NCI-H2196 (cell line): ENCODE measurements around the gene MYO1E.
"Not testable (repeated sequence)": the region's sequence is repeated elsewhere in the genome, so short reads cannot be mapped to it uniquely, and the experiment has no call there.

Source experiments
- DNase-seq: peaks from one replicate; lab custom pipeline; 2025; ENCODE audit not compliant: unreplicated experiment; lab: John Stamatoyannopoulos, UW

Gene MYO1E

DNA sequence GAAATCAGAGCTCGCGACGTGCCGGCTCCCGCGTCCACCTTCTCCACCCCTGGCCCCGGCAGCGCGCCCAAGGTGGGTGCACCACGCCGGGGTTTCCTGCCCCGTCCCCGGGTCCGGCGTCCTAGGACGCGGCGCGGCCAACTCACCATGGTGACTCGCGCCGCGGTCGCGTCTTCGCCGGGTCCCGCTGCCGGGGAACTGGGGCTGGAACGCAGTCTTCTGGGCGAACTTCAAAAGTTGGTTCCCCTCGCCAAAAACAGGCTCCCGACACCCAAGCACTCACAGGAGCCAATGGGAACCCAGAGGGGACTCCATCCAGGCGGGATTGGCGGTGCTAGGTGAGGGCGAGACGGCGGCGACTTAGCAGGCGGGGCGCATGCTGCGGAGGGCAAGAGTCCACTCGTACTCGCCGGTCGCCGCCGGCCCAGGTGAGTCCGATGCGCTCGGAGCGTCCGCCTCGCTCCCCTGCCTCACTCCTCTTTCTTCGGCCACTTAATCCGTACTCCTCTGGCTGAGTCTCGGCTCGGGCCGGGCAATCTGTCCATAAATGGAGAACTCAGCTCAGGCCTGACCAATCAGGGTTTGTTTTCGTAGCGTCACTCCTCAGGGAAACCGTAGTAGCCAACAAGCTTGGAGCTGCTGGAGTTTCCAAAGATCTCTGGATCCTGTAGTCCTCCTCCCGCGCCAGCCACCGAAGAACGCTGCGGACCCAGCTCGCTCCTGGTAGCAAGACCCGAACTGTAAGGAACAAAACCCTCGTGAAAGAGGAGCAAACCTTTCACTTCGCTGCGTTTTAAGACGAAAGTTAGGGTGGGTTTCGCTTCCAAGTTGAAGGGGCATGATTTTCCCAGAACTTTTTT is at the start of gene MYO1E:
Gene MYO1E (minus strand): TSS at position 520 of the 860 bp plus-strand sequence. CDS start 371 bp downstream, at position 149.
- peak; percentile 64 for DNase-seq

DNA sequence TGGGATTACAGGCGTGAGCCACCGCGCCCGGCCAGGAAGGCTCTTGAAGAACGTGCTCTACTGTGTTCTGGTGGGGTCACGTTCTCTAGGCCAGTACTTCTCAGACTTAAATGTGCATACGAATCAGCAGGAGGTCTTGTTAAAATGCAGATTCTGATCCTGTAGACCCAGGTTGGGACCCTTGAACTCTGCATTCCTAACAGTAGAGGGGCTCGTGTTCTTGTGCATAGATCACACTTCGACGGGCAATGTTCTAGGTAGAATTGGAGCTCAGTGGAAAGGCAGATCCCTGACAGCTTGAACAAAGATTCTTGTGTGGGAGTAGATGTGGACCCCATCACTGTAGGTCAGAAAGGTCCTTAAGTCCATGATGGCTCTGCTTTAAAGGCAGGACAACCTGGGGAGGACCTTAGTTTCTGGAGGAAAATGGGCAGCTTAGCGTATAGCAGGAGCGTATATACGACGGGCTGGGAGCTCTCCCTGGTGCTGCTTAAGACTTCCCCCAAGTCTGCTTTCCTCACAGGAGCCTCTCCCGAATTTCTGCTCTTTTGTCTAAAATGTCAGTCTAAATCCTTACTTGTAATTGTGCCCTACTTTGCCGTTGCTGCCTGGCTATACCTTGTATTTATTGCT is 48.4 kb upstream of the MYO1E start:
- no peak for DNase-seq

DNA sequence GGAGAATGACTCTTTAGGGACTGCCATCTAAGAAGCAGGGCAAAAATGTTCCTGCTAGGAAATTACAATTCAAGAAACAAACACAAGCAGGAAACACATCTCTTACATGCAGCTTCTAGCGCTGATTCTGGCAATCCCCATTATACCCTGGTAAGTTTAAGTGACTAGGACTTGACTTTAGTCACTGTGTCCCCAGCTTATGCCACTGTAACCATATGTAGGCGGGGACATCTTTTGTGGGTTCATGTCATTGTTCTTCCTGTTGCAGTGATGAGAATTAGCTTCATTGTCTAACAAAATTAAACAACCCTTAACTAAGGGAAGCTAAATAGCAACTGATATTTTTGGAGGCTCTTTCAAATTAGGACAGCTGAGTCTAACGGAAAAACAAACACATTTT is 47.4 kb upstream of the MYO1E start:
- no peak for DNase-seq

GRCh38 chr15:59419170-59419569 is 46.5 kb upstream of the MYO1E start:
- no peak for DNase-seq

GRCh38 chr15:59416816-59417215 is 44.1 kb upstream of the MYO1E start:
- DNase-seq, result no peak

DNA sequence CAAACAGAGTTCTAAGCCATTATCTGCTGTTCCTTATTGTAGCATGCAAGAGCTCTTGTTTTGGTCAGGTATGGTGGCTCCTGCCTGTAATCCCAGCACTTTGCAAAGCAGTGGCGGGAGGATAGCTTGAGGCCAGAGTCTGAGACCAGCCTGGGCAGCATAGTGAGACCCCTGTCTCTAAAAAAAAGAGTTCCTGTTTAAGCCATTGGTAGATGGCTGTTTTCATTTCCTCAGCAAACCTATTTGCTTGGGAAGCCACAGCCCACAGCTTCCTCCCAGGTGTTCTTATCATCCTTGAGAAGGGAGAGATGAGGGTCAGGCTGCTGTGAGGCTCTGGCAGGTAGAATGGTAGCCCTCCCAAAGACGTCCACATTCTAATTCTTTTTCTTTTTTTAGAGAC is 40.9 kb upstream of the MYO1E start:
- DNase-seq, result no peak

DNA sequence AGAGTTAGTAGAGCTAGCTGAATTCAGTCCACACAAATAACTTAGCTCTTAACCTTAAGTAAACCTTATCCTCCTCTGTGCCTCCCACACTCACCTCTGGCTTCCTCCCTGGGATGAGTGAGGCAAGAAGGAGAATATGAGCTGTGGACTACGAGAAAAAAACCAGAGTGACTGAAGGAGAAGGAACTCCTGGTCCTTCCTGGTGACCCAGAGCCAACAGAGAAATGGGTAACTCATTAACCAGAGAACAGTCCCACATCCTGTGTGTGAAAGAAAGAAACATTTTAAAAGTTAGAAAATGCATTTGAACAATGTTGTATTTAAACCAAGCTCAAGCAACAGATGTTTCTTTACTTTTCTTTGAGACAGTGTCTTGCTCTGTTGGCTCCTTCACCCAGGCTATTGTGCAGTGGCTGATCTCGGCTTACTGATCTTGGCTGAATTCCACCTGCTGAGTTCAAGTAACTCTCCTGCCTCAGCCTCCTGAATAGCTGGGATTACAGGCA is 37.8 kb upstream of the MYO1E start:
- DNase-seq, result no peak

- DNase-seq, result no peak
Measured at GRCh38 chr15:59407946-59408345, 35.3 kb upstream of the MYO1E start.

- no peak for DNase-seq
Measured at GRCh38 chr15:59406446-59406845, 33.8 kb upstream of the MYO1E start.

GRCh38 chr15:59405079-59405478 is 32.4 kb upstream of the MYO1E start:
- no peak for DNase-seq

- no peak for DNase-seq
Measured at GRCh38 chr15:59401824-59402569, 29.3 kb upstream of the MYO1E start.

DNA sequence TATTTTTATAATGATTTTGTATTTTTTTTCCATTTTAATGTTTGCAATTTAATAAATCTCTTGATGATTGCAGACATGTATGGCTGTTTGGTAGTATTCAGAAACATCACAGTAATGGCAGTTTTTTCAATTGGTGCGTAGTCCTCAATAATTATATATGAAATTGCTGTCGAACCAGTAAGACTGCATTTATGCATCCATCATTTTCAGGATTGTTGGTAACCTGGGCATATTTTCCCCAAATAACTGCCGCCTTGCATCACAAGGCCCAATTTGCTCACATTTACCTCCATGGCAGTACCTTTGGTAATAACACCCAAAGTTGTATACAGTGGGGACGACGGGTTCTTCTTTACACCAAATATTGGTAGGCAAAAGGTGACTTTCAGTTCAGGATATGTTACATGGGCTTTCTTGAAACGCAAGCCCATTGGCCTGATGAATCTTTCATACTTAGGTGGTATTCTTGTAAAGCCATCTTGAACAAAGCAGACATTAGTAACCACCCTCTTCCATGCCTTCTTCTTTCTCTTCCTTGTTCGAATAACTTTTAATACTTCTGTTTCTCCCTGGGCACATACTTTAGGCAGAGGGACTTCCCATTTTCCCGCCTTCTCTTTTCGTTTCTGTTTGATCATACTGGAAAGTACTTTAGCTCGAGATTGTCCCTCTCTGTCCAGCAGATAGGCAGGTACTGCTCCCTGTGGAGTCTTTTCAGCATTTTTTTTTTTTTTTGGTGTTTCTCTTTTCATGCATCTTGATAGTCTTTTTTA is 28.6 kb upstream of the MYO1E start:
- DNase-seq, result not testable (repeated sequence)

DNA sequence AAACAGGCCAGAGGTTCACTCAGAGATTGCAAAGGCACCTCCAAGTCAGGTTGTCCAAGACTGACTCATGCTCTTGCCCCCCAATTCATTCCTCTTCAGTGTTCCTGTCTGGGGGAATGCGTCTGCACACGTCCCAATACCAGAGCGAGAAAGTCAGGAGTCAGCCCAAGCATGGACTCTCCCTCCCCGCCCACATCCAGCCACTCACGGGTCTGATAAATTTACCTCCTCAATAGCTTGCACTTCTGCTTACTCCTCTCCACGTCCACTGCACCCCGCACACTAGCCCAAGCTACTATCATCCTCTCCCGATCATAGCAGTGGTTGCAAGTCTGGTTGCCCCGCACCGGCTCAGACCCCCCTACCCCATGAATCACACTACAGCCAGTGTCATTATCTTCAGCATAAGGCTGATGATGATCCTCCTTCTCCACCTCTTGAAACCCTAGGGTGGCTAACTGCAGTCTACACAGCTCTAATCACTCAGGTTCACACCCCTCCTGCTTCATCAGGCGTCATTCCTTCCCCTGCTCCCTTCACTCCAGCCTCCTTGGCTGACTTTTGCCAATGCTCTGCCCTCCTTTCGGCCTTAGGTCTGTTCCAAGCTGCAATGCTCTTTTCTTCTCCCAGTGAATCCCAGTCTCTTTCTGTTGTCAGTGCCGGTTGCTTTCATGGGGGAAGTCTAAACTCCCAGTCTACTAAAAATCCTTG is 27.6 kb upstream of the MYO1E start:
- no peak for DNase-seq

GRCh38 chr15:59399465-59400102 is 26.9 kb upstream of the MYO1E start:
- DNase-seq, result no peak

GRCh38 chr15:59398220-59398619 is 25.5 kb upstream of the MYO1E start:
- DNase-seq, result no peak

GRCh38 chr15:59396679-59397078 is 24.0 kb upstream of the MYO1E start:
- DNase-seq, result no peak

GRCh38 chr15:59396211-59396610 is 23.5 kb upstream of the MYO1E start:
- DNase-seq, result no peak

GRCh38 chr15:59394166-59394661 is 21.5 kb upstream of the MYO1E start:
- DNase-seq, result no peak

GRCh38 chr15:59392299-59392698 is 19.6 kb upstream of the MYO1E start:
- DNase-seq, result no peak

DNA sequence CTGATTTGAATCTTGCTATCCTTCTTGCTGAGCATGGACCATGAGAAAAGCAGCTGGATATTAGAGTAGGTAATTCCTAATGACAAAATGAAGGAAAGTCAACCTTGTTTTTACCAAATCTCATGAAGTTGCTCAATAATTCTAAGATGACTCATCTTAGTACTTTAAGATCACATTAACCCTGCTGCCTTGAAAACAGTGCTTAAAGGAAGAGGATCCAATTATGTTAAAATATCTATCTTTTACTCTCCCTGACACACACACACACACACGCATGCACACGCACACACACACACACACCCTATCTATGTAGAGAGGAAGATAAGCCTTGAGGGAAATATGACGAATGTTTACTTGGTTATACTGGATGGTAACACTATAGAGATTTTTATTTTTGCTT is 16.0 kb upstream of the MYO1E start:
- DNase-seq, result no peak
